Mesendoderm (in vitro differentiated cells): ENCODE measurements around the gene CD244.
A peak's percentile ranks its signal among the peaks of the same experiment; 100 is the strongest.

Experiments
- DNase-seq: peaks from one replicate; pipeline ENCODE4 v3.0.0; 2013
- H2AK5ac ChIP-seq: 2 replicates; pipeline ENCODE4 v1.6.1; 2013; ENCODE audit warnings: low read length, inconsistent platforms
- H2BK120ac ChIP-seq: 2 replicates; pipeline ENCODE4 v1.6.1; 2013; ENCODE audit warnings: low read depth, mild to moderate bottlenecking, low read length, moderate library complexity, mixed read lengths
- H2BK15ac ChIP-seq: replicated peaks from 2 replicates; pipeline ENCODE4 v1.6.1; 2013; ENCODE audit warnings: low read depth, mild to moderate bottlenecking, moderate library complexity
- H2BK5ac ChIP-seq: 2 replicates; pipeline ENCODE4 v1.6.1; 2013; ENCODE audit warnings: low read length, inconsistent platforms
- H3K18ac ChIP-seq: 2 replicates; pipeline ENCODE4 v1.6.1; 2013; ENCODE audit warnings: mild to moderate bottlenecking, low read length, mixed read lengths
- H3K23ac ChIP-seq: one replicate; pipeline ENCODE4 v1.6.1; 2013; ENCODE audit warnings: low read length
- H3K27ac ChIP-seq: 2 replicates; pipeline ENCODE4 v1.5.1; 2013; ENCODE audit warnings: low read depth, mild to moderate bottlenecking, inconsistent platforms, low read length, moderate library complexity
- H3K27me3 ChIP-seq: 2 replicates; pipeline ENCODE4 v1.6.1; 2013; ENCODE audit warnings: low read length, control low read depth, mild to moderate bottlenecking, inconsistent platforms; ENCODE audit not compliant: insufficient read depth, poor library complexity
- H3K36me3 ChIP-seq: 2 replicates; pipeline ENCODE4 v1.6.1; 2013; ENCODE audit warnings: low read length, inconsistent platforms; ENCODE audit not compliant: control insufficient read depth, insufficient read depth
- H3K4ac ChIP-seq: one replicate; pipeline ENCODE4 v1.6.1; 2013; ENCODE audit warnings: low read depth, mild to moderate bottlenecking, low read length, moderate library complexity
- H3K4me1 ChIP-seq: 2 replicates; pipeline ENCODE4 v1.6.1; 2013; ENCODE audit warnings: low read depth, low read length, inconsistent platforms; ENCODE audit not compliant: control insufficient read depth
- H3K4me2 ChIP-seq: 2 replicates; pipeline ENCODE4 v1.6.1; 2013; ENCODE audit warnings: low read length
- H3K4me3 ChIP-seq: 2 replicates; pipeline ENCODE4 v1.5.1; 2013; ENCODE audit warnings: mild to moderate bottlenecking, low read length
- H3K56ac ChIP-seq: one replicate; pipeline ENCODE4 v1.6.1; 2013; ENCODE audit warnings: low read length
- H3K79me1 ChIP-seq: 2 replicates; pipeline ENCODE4 v1.6.1; 2013; ENCODE audit warnings: low read length, inconsistent platforms
- H3K79me2 ChIP-seq: 2 replicates; pipeline ENCODE4 v1.6.1; 2013; ENCODE audit warnings: mild to moderate bottlenecking, low read length; ENCODE audit not compliant: control insufficient read depth, insufficient read depth
- H3K9ac ChIP-seq: 2 replicates; pipeline ENCODE4 v1.6.1; 2013; ENCODE audit warnings: low read length, inconsistent platforms
- H4K5ac ChIP-seq: one replicate; pipeline ENCODE4 v1.6.1; 2013; ENCODE audit warnings: low read length
- H4K8ac ChIP-seq: one replicate; pipeline ENCODE4 v1.6.1; 2013; ENCODE audit warnings: low read depth, mild to moderate bottlenecking, control low read depth, low read length, moderate library complexity
- whole genome bisulfite sequencing: extraction: QIAGEN DNeasy Blood & Tissue Kit; methylation state at CpG from one replicate; pipeline ENCODE4 v1.1.7; 2013; ENCODE audit warnings: low lambda C conversion rate, missing lambda C conversion rate; ENCODE audit not compliant: insufficient coverage; ENCODE audit errors: extremely low coverage; 5-methylcytosine and 5-hydroxymethylcytosine counted together

Gene CD244

GRCh38 chr1:160814316-160814715, 48.4 kb downstream of the CD244 start:
- Histone ChIP-seq H2BK120ac (no peak overlapping the region), H3K4ac (no peak overlapping the region), H3K79me2 (no peaks in the 10 kb centered on the region), H2AK5ac (no peak overlapping the region), H3K9ac (no peak overlapping the region), H2BK5ac (no peak overlapping the region), H4K5ac (no peak overlapping the region), H3K4me3 (no peak overlapping the region), H3K79me1 (no peaks in the 10 kb centered on the region), H3K27me3 (no peaks in the 10 kb centered on the region), H4K8ac (no peak overlapping the region), H3K23ac (no peak overlapping the region), H3K56ac (no peak overlapping the region), H3K36me3 (no peaks in the 10 kb centered on the region), H3K4me1 (peaks cover 4% of the 10 kb centered on the region), H2BK15ac (no peak overlapping the region), H3K27ac (no peak overlapping the region), H3K4me2 (no peak overlapping the region), H3K18ac (no peak overlapping the region)
- no CpG with 5 or more reads among the region's 6 CpGs for WGBS
- no peak for DNase-seq

DNA sequence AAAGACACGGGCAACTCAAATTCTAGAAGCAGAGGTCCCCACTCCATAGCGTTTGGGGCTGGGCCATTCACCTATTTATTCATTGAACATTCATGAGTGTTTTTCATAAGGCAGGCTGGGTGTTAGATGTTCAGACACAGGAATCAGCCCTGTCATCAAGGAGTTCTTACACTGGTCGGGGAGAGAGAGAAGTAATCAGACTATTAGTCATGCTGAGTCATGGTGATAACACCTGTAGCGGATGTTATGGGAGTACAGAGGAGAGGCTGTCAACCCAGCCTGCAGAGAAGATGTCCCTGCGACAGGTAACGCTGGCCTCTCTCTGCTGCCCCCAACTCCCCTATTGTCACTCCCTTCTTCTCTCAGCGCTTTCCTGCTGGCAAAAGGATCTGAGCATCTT, 49.5 kb downstream of the CD244 start:
- Histone ChIP-seq H3K36me3 (no peaks in the 10 kb centered on the region), H3K27me3 (no peaks in the 10 kb centered on the region), H2BK5ac (no peak overlapping the region), H3K4me2 (no peak overlapping the region), H2BK120ac (no peak overlapping the region), H3K23ac (no peak overlapping the region), H3K4ac (no peak overlapping the region), H3K56ac (no peak overlapping the region), H2AK5ac (no peak overlapping the region), H3K18ac (no peak overlapping the region), H3K4me3 (no peak overlapping the region), H4K5ac (no peak overlapping the region), H2BK15ac (no peak overlapping the region), H3K4me1 (peaks cover 3% of the 10 kb centered on the region), H3K79me1 (no peaks in the 10 kb centered on the region), H3K9ac (no peak overlapping the region), H3K27ac (no peak overlapping the region), H4K8ac (no peak overlapping the region), H3K79me2 (no peaks in the 10 kb centered on the region)
- no CpG with 5 or more reads among the region's 7 CpGs for WGBS
- DNase-seq, result peak; percentile 63

- Histone ChIP-seq H3K79me2 (no peaks in the 10 kb centered on the region), H3K27ac (no peak overlapping the region), H4K5ac (no peak overlapping the region), H3K23ac (no peak overlapping the region), H3K9ac (no peak overlapping the region), H3K4me2 (no peak overlapping the region), H2BK5ac (no peak overlapping the region), H2AK5ac (no peak overlapping the region), H3K56ac (no peak overlapping the region), H2BK15ac (no peak overlapping the region), H3K4ac (no peak overlapping the region), H3K4me1 (no peaks in the 10 kb centered on the region), H3K79me1 (no peaks in the 10 kb centered on the region), H3K27me3 (no peaks in the 10 kb centered on the region), H3K36me3 (no peaks in the 10 kb centered on the region), H3K4me3 (no peak overlapping the region), H4K8ac (no peak overlapping the region), H3K18ac (no peak overlapping the region), H2BK120ac (no peak overlapping the region)
- DNase-seq, result no peak
- WGBS, result no CpG with 5 or more reads among the region's 2 CpGs
Observed at GRCh38 chr1:160811147-160811546, 51.5 kb downstream of the CD244 start.

DNA sequence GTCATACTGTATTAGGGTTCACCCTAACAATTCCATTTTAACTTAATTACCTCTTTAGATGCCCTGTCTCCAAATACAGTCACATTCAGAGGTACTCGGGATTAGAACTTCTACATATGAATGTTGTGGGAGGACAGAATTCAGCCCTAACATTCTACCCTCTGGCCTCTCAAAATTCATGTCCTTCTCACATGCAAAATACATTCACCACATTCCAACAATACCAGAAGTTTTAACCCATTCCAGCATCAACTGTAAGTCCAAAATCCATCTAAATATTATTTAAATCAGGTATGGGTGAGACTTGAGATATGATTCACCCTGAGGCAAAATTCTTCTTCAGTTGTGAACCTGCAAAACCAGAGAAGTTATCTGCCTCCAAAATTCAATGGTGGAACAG, 52.2 kb downstream of the CD244 start:
- Histone ChIP-seq H4K5ac (no peak overlapping the region), H3K4me2 (no peak overlapping the region), H3K4me1 (no peaks in the 10 kb centered on the region), H3K79me2 (no peaks in the 10 kb centered on the region), H2BK120ac (no peak overlapping the region), H2AK5ac (no peak overlapping the region), H3K9ac (no peak overlapping the region), H3K27ac (no peak overlapping the region), H3K27me3 (no peaks in the 10 kb centered on the region), H2BK15ac (no peak overlapping the region), H4K8ac (no peak overlapping the region), H3K36me3 (no peaks in the 10 kb centered on the region), H3K56ac (no peak overlapping the region), H3K4ac (no peak overlapping the region), H3K18ac (no peak overlapping the region), H3K4me3 (no peak overlapping the region), H3K79me1 (no peaks in the 10 kb centered on the region), H3K23ac (no peak overlapping the region), H2BK5ac (no peak overlapping the region)
- WGBS, result no CpG with 5 or more reads among the region's 1 CpG
- peak; percentile 44 for DNase-seq

- no peak overlapping the region for H3K9ac ChIP-seq
- H4K5ac ChIP-seq, result no peak overlapping the region
- no CpG with 5 or more reads among the region's 3 CpGs for WGBS
- H2AK5ac ChIP-seq, result no peak overlapping the region
- no peak overlapping the region for H2BK15ac ChIP-seq
- no peak overlapping the region for H3K4me3 ChIP-seq
- H3K79me1 ChIP-seq, result no peaks in the 10 kb centered on the region
- no peaks in the 10 kb centered on the region for H3K4me1 ChIP-seq
- H3K79me2 ChIP-seq, result no peaks in the 10 kb centered on the region
- H2BK120ac ChIP-seq, result no peak overlapping the region
- H3K27ac ChIP-seq, result no peak overlapping the region
- no peak overlapping the region for H2BK5ac ChIP-seq
- no peak for DNase-seq
- H3K4me2 ChIP-seq, result no peak overlapping the region
- H3K23ac ChIP-seq, result no peak overlapping the region
- H3K56ac ChIP-seq, result no peak overlapping the region
- no peak overlapping the region for H3K18ac ChIP-seq
- H4K8ac ChIP-seq, result no peak overlapping the region
- H3K4ac ChIP-seq, result no peak overlapping the region
- no peaks in the 10 kb centered on the region for H3K27me3 ChIP-seq
- H3K36me3 ChIP-seq, result no peaks in the 10 kb centered on the region
Observed at GRCh38 chr1:160808289-160808688, 54.4 kb downstream of the CD244 start.

DNA sequence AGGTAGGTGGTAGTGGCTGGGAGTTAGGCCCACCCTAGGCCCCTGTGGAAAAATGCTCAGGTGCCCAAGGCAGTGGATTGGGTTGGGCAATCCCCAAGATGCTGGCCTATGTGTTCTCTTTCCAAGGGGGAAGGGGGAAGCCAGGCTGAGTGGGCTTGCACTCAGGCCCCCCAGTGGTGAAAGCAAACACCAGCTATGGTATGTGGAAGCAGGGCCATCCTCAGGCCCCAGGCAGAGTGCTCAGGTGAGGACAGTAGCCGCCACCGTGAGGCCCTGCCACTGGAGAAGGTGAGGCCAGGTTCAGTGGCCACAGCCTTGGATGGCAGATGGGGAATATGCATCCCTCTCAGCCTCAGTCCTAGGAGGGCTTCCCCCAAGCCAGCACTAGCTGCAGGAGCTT, 54.9 kb downstream of the CD244 start:
- no CpG with 5 or more reads among the region's 2 CpGs for WGBS
- H3K9ac ChIP-seq, result no peak overlapping the region
- no peaks in the 10 kb centered on the region for H3K79me2 ChIP-seq
- H3K27me3 ChIP-seq, result no peaks in the 10 kb centered on the region
- no peak overlapping the region for H3K27ac ChIP-seq
- no peaks in the 10 kb centered on the region for H3K79me1 ChIP-seq
- H4K8ac ChIP-seq, result no peak overlapping the region
- no peak overlapping the region for H2BK120ac ChIP-seq
- H3K36me3 ChIP-seq, result no peaks in the 10 kb centered on the region
- no peak overlapping the region for H3K18ac ChIP-seq
- no peak overlapping the region for H3K56ac ChIP-seq
- H2BK5ac ChIP-seq, result no peak overlapping the region
- DNase-seq, result no peak
- no peak overlapping the region for H3K4me3 ChIP-seq
- no peak overlapping the region for H2AK5ac ChIP-seq
- no peak overlapping the region for H4K5ac ChIP-seq
- H3K4me1 ChIP-seq, result no peaks in the 10 kb centered on the region
- no peak overlapping the region for H2BK15ac ChIP-seq
- H3K23ac ChIP-seq, result no peak overlapping the region
- H3K4ac ChIP-seq, result no peak overlapping the region
- no peak overlapping the region for H3K4me2 ChIP-seq
